ENCODE data around the gene DOHH. TPM values are rescaled to one million over a fixed set of nuclear protein-coding genes. Genes with fewer than 3 reads are reported as not detected.

DOHH gene
- total and polyA plus RNA-seq, 4 donors: 1.4 to 12.0 (median 9.2) TPM

- WGBS: 24% methylated on average over 18 of the region's 18 CpGs
- DNase-seq (ENCODE audit: low spot score): no peak
- Histone ChIP-seq H3K36me3 (ENCODE audit: control insufficient read depth in 4 of 4, insufficient read depth in 3 of 4, low read depth in 1 of 4, low read length in 3 of 4) (peaks cover 0 to 13% (median 3%) of the 10 kb centered on the region in 4 donors), H3K4me3 (ENCODE audit: low read depth in 1 of 3, low read length in 3 of 3) (peak overlapping the region; percentile 77 to 98 (median 94)), H3K27ac (ENCODE audit: low read depth in 1 of 2, low read length in 2 of 2) (peak overlapping the region; percentile 93 to 96), H3K9ac (ENCODE audit: low read depth in 1 of 2, low read length in 2 of 2) (peak overlapping the region; percentile 34 to 98), H3K27me3 (ENCODE audit: control insufficient read depth in 4 of 4, insufficient read depth in 4 of 4, low read length in 3 of 4) (no peaks in the 10 kb centered on the region), H3K4me1 (ENCODE audit: control insufficient read depth in 4 of 4, insufficient read depth in 4 of 4, low read length in 3 of 4) (peaks cover 4 to 19% (median 16%) of the 10 kb centered on the region in 4 donors), H3K9me3 (ENCODE audit: control insufficient read depth in 4 of 4, low read length in 3 of 4) (no peaks in the 10 kb centered on the region)
- TF ChIP-seq HNF4A (conservative IDR thresholded peaks at IDR 0.05) (no peak), JUND (IDR thresholded peaks at IDR 0.05) (no peak)
Observed at GRCh38 chr19:3499738-3500428, 591 bp downstream of the DOHH start.

GRCh38 chr19:3497757-3498520 is 2.5 kb downstream of the DOHH start:
- H3K9ac ChIP-seq (ENCODE audit: low read depth in 1 of 2, low read length in 2 of 2): no peak overlapping the region
- peaks cover 0 to 18% (median 5%) of the 10 kb centered on the region in 4 donors for H3K36me3 ChIP-seq (ENCODE audit: control insufficient read depth in 4 of 4, insufficient read depth in 3 of 4, low read depth in 1 of 4, low read length in 3 of 4)
- peaks cover 4 to 17% (median 14%) of the 10 kb centered on the region in 4 donors for H3K4me1 ChIP-seq (ENCODE audit: control insufficient read depth in 4 of 4, insufficient read depth in 4 of 4, low read length in 3 of 4)
- H3K27ac ChIP-seq (ENCODE audit: low read depth in 1 of 2, low read length in 2 of 2): no peak overlapping the region
- no peak for DNase-seq (ENCODE audit: low spot score)
- TF ChIP-seq JUND (IDR thresholded peaks at IDR 0.05) (no peak), HNF4G (IDR thresholded peaks at IDR 0.05) (no peak), GABPA (IDR thresholded peaks at IDR 0.05 in 1 of 2, conservative IDR thresholded peaks at IDR 0.05 in 1 of 2) (no peak), FOXA1 (IDR thresholded peaks at IDR 0.05) (no peak), MAX (IDR thresholded peaks at IDR 0.05) (no peak), EGR1 (IDR thresholded peaks at IDR 0.05; ENCODE audit: low read depth in 2 of 2) (no peak), RAD21 (IDR thresholded peaks at IDR 0.05) (no peak), YY1 (IDR thresholded peaks at IDR 0.05) (no peak), FOXA2 (IDR thresholded peaks at IDR 0.05) (no peak), RXRA (IDR thresholded peaks at IDR 0.05) (no peak), NR2F2 (IDR thresholded peaks at IDR 0.05) (no peak), ZBTB33 (IDR thresholded peaks at IDR 0.05) (no peak), HNF4A (conservative IDR thresholded peaks at IDR 0.05) (no peak), SP1 (IDR thresholded peaks at IDR 0.05) (no peak)
- TF ChIP-seq, protein P1, sequence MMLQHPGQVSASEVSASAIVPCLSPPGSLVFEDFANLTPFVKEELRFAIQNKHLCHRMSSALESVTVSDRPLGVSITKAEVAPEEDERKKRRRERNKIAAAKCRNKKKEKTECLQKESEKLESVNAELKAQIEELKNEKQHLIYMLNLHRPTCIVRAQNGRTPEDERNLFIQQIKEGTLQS (IDR thresholded peaks at IDR 0.05): no peak
- WGBS: 98% methylated on average over 5 of the region's 5 CpGs
- H3K27me3 ChIP-seq (ENCODE audit: control insufficient read depth in 4 of 4, insufficient read depth in 4 of 4, low read length in 3 of 4): no peaks in the 10 kb centered on the region
- no peaks in the 10 kb centered on the region for H3K9me3 ChIP-seq (ENCODE audit: control insufficient read depth in 4 of 4, low read length in 3 of 4)
- no peak overlapping the region for H3K4me3 ChIP-seq (ENCODE audit: low read depth in 1 of 3, low read length in 3 of 3)

Measured in liver (tissue), 9 donors.